ENCODE results near the gene CD52. TPM values are rescaled to one million over a fixed set of nuclear protein-coding genes. Genes with fewer than 3 reads are reported as not detected.
"Not testable (repeated sequence)": the region's sequence is repeated elsewhere in the genome, so short reads cannot be mapped to it uniquely, and the experiment has no call there.

CD52 gene
- total RNA-seq, 1 donor, result not detected

DNA sequence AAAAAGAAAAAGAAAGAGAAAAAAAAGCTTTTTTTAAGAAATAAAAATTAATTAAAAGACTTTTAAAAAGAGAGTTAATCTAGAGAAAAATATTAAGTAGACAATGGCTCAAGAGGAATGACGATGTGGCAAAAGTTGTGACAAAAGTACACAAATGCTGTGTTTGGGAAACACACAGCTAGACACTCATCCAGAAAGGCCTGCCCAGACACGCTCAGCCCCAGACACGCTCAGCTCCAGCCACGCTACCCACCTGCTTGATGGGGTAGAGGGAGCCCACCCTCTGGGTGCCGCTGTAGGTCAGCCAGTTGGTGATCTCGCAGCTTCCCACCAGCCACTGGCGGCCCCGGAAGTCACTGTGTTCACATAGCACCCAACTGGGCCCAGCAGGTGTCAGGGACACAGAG is 10.2 kb downstream of the CD52 start:
- H3K4me3 ChIP-seq (ENCODE audit: low read depth, low read length), result no peak overlapping the region
- TF ChIP-seq, protein P1, sequence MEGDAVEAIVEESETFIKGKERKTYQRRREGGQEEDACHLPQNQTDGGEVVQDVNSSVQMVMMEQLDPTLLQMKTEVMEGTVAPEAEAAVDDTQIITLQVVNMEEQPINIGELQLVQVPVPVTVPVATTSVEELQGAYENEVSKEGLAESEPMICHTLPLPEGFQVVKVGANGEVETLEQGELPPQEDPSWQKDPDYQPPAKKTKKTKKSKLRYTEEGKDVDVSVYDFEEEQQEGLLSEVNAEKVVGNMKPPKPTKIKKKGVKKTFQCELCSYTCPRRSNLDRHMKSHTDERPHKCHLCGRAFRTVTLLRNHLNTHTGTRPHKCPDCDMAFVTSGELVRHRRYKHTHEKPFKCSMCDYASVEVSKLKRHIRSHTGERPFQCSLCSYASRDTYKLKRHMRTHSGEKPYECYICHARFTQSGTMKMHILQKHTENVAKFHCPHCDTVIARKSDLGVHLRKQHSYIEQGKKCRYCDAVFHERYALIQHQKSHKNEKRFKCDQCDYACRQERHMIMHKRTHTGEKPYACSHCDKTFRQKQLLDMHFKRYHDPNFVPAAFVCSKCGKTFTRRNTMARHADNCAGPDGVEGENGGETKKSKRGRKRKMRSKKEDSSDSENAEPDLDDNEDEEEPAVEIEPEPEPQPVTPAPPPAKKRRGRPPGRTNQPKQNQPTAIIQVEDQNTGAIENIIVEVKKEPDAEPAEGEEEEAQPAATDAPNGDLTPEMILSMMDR (IDR thresholded peaks at IDR 0.05; ENCODE audit: insufficient read depth, low read depth, low read length), result no peak
- DNase-seq (ENCODE audit: low read depth), result no peak

DNA sequence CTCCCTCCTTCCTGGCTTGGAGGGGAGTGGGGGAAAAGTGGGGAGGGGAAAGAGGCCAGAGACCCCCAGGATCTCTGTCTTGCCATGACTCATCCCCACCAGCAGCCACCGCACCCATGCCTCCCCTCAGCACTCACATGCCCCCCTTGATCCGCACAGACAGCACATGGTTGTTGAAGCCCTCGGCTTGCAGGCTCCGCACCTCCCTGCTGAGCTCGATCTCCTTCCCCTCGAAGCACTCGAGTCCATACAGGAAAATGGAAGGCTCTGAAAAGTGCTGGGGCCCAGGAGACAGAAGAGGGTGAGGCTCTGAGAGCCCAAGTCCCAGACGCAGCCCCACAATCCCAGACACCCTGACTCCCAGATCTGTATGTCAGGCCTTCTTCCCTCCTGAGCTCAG is 10.8 kb downstream of the CD52 start:
- TF ChIP-seq, protein P1 (IDR thresholded peaks at IDR 0.05; ENCODE audit: insufficient read depth, low read depth, low read length), result no peak
- H3K4me3 ChIP-seq (ENCODE audit: low read depth, low read length), result no peak overlapping the region
- no peak for DNase-seq (ENCODE audit: low read depth)

DNA sequence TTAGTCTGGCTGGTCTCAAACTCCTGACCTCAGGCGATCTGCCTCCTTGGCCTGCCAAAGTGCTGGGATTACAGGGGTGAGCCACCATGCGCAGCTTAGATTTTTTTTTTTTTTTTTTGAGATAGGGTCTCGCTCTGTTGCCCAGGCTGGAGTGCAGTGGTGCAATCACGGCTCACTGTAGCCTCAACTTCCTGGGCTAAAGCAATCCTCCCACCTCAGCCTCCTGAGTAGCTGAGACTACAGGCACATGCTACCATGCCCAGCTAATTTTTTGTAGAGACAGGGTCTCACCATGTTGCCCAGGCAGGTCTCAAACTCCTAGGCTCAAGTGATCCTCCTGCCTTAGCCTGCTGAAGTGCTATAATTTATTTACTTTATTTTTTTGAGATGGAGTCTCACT is 11.6 kb downstream of the CD52 start:
- not testable (repeated sequence) for H3K4me3 ChIP-seq (ENCODE audit: low read depth, low read length); DNase-seq (ENCODE audit: low read depth)

DNA sequence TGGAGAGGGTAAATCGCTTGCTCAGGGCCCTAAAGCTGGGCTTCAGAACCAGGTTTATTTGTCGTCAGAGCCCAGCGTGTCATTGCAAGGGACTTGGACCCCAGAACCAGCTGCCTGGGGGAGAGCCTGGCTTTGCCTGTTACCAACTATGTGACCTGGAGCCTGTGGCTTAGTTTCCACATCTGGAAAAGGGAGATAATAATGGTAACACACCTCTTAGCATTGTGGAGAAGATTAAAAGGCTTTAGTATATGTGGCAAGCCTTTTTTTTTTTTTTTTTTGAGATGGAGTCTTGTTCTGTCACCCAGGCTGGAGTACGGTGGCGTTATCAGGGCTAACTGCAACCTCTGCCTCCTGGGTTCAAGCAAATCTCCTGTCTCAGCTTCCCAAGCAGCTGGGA is 12.5 kb downstream of the CD52 start:
- TF ChIP-seq, protein P1 (IDR thresholded peaks at IDR 0.05; ENCODE audit: insufficient read depth, low read depth, low read length), result no peak
- DNase-seq (ENCODE audit: low read depth), result no peak
- H3K4me3 ChIP-seq (ENCODE audit: low read depth, low read length), result no peak overlapping the region

DNA sequence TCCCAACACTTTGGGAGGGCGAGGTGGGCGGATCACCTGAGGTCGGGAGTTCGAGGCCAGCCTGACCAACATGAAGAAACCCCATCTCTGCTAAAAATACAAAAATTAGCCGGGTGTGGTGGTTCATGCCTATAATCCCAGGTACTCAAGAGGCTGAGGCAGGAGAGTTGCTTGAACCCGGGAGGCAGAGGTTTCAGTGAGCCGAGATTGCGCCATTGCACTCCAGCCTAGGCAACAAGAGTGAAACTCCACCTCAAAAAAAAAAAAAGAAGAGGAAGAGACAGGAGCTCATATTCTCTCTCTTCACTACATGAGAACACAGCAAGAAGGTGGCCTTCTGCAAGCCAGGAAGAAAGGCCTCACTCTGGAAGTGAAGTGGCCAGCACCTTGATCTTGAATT is 15.6 kb downstream of the CD52 start:
- H3K4me3 ChIP-seq (ENCODE audit: low read depth, low read length); DNase-seq (ENCODE audit: low read depth): not testable (repeated sequence)

DNA sequence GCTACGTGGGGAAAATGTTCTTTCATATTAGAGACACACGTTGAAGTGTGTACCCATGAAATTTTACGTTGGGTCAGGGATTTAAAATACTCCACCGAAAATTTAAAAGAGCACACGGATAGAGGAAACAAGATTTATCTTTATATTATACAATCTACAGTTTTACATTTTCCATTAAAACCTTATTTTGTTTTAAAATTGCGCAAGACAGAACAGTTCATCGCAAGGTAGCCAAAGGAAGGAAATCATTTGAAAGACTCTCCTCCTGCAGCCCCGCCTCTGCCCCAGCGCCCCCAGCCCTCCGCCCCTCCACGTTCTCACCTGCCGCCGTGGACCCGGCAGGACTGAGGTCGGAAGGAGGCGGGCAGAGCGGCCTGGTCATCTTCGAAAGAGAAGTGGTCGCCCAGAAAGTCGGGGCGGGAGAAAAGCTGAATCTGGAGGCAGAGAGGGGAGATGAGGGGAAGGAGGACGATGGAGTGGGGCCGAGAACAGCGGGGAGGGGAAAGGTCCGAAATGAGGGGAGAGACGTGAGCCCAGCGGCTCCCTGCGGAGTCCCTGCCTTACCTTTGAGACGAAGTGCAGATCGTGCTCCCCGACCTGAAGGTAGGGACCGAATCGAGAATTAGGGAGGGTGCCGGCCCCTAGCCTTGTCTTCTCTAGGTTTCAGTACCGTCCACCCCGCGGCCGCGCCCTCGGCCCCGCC is 18.2 kb downstream of the CD52 start:
- peak overlapping the region; percentile 69 for H3K4me3 ChIP-seq (ENCODE audit: low read depth, low read length)
- DNase-seq (ENCODE audit: low read depth), result no peak
- TF ChIP-seq, protein P1 (IDR thresholded peaks at IDR 0.05; ENCODE audit: insufficient read depth, low read depth, low read length), result no peak

DNA sequence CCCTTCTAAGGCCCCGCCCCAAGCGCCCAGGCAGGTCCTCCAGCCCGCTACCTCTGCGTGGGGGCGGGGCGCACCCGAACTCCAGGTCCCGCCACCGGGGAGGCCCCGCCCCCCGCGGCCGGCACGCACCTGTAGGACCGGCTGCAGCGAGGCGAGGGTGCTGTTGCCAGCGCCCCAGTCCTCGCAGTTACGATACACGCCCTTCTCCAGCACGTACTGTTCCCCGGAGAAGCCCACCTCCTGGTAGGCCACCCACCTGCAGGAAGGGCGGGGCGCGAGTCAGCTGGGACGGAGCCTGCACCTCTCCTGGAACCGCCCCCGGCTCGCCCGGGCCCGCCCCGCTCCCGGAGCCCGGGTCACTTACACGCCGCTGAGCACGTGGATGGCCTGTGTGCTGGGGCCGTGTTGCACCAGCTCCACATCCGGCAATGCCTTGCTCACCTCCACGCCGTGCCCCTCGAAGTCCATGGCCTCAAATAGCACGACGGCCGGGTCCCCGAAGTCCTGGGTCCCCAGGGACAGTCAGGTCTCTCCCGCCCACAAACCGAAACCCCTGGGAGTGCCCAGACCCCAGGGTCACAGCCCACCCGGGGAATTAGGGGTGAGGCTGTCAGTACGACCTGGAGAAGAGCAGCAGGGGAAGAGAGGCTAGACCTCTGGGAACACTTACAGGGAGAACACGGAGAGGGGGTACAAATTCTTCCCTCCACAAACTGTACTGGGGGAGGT is 18.9 kb downstream of the CD52 start:
- peak; percentile 21 for DNase-seq (ENCODE audit: low read depth)
- peak overlapping the region; percentile 69 for H3K4me3 ChIP-seq (ENCODE audit: low read depth, low read length)

More for the DNA sequence above, 18.9 kb downstream of the CD52 start:
- TF ChIP-seq, protein P1 (IDR thresholded peaks at IDR 0.05; ENCODE audit: insufficient read depth, low read depth, low read length), result no peak
